Measurements from ENCODE around the gene NF2. TPM values are rescaled to one million over a fixed set of nuclear protein-coding genes. Genes with fewer than 3 reads are reported as not detected.

Gene NF2
- total RNA-seq, 1 experiment from 2014 or later: 45.6 TPM

DNA sequence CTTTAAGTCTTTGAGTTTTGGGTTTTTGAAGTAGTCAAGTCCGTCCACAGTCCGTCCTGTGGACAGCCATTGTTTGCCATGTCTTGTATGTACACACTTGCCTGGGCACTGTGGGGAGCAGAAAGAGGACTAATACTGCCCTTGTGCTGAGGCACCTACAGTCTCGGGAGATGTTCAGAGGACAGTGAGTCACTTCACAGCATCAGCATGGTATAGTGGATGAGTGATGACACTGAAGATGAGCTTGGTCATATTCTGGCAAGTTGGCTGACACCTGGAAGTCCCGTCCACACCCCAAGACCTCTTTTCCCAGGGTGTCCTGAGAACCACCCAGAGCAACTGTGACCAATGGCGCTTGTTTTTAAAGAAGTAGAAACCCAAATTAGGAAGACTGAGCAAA, 29.2 kb downstream of the NF2 start:
- Histone ChIP-seq H3K27me3 (no peaks in the 10 kb centered on the region), H3K4me1 (no peaks in the 10 kb centered on the region)

DNA sequence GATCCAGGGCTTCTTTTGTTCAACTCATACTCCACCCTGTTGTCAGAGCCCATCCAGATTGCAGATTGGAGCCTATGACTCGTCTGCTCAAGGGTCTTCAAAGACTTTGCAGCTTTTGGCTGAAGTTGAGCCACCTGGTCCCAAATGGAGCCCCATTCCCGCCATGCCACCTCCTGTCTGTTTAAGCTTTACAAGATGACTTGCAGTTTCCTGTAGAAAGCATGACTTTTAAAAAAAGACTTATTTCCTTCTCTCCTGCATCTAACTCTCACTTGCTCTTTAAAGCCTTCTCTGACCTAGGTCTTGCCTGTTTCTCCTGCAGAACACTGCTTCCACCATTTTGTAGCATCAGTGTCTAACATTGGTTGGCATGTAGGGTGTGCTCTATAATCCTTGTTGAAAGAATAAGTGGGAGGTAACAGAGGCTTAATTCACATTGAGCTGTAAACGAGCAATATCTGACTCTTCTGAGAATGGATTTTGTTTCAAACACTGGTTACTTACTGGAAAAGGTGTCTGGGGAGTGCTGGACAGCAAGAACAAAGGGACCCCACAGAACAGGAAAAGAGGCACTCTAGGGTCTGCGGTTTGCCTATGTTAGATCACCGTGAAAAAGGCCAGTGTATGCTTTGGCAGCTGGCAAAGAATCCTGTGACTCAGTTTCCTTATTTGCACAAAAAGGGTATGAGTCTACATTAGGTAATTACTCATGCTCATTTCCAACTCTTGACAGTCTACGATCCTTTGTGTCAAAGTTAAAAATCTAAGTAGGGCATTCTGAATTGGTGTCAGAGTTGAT, 30.3 kb downstream of the NF2 start:
- no peak overlapping the region for H3K27ac ChIP-seq
- no peak for DNase-seq

More for the DNA sequence above, 29.2 kb downstream of the NF2 start:
- DNase-seq: no peak
- H3K36me3 ChIP-seq: no peaks in the 10 kb centered on the region; the same call in 1 of the 2 replicates
- no peak overlapping the region for H3K4me3 ChIP-seq
- no peak overlapping the region for H3K27ac ChIP-seq
- H3K9me3 ChIP-seq (replicated peaks): no peaks in the 10 kb centered on the region

DNA sequence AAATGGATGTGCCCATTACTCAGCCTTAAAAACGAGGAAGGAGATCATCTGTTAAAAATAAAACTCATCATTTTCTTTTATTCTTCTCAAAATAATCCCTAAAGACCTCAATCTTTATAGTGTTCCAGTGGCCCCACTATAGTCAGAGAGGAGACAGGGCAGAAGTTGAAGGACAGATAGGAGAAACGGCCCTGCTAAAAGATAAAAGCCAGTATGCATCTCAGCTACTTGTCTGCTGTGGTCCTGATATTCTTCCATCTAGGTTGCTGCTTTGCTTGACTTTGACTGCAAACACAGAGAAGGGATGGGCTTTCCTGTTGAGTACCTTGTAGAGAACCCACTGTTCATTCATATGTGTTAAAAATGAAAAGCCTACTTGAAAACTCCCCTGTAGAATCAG, 31.4 kb downstream of the NF2 start:
- no peak for DNase-seq
- peaks cover 2% of the 10 kb centered on the region for H3K36me3 ChIP-seq
- H3K9me3 ChIP-seq (replicated peaks): no peaks in the 10 kb centered on the region
- no peaks in the 10 kb centered on the region for H3K27me3 ChIP-seq
- no peaks in the 10 kb centered on the region for H3K4me1 ChIP-seq
- H3K27ac ChIP-seq: no peak overlapping the region
- H3K4me3 ChIP-seq: no peak overlapping the region

More for the DNA sequence above, 30.3 kb downstream of the NF2 start:
- Histone ChIP-seq H3K36me3 (peaks cover 1% of the 10 kb centered on the region), H3K9me3 (replicated peaks) (no peaks in the 10 kb centered on the region), H3K4me1 (no peaks in the 10 kb centered on the region), H3K27me3 (no peaks in the 10 kb centered on the region), H3K4me3 (no peak overlapping the region)

DNA sequence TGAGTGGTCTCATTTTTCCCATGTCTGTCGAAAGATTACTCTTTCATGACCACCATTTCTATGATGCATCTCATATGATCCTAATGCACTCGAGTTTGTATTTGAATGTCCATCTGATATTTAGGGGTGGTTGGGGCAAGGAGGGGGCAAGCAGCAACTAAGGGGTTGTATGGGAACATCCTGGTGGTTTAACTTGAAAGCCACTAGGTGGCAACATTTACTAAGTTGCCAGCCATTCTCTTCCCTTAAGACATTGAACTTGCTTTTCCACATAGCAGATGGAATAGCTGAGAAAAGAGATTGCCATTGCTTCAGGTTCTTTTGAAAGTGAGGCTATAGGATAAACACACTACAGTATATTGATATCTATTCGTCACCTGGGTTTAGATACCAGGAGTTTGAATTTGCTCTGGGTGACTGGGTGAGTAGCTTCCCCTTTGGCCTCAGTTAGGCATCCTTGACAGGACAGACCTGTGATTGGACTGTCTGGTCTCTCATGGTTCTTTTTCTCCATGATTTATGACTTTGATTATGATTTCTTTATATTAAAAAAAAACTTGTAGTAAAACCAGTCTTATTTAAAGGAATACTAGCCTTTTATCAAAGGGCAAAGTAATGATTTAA, 32.4 kb downstream of the NF2 start:
- peak; percentile 21 to 74 for DNase-seq
- Histone ChIP-seq H3K36me3 (peaks cover 2% of the 10 kb centered on the region), H3K27ac (no peak overlapping the region), H3K4me1 (no peaks in the 10 kb centered on the region), H3K9me3 (replicated peaks) (no peaks in the 10 kb centered on the region), H3K27me3 (no peaks in the 10 kb centered on the region), H3K4me3 (no peak overlapping the region)

DNA sequence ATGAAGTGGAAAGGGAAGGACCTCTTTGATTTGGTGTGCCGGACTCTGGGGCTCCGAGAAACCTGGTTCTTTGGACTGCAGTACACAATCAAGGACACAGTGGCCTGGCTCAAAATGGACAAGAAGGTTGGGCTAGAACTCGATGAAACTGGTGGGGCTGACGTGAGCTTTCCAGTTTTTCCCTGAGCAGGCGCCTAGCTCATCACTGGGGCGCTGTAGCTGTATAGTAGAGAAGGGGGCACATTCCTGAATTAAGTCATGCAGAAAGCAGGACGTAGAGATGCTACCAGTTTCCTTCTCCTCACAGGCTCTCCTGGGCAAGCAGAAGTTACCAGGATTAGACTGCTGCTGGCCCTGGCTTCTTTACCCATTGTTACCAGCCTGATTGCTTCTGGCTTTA, 33.3 kb downstream of the NF2 start:
- H3K27ac ChIP-seq: no peak overlapping the region
- DNase-seq: no peak
- no peaks in the 10 kb centered on the region for H3K27me3 ChIP-seq
- H3K4me3 ChIP-seq: no peak overlapping the region
- no peaks in the 10 kb centered on the region for H3K4me1 ChIP-seq
- peaks cover 2% of the 10 kb centered on the region for H3K36me3 ChIP-seq
- no peaks in the 10 kb centered on the region for H3K9me3 ChIP-seq (replicated peaks)

DNA sequence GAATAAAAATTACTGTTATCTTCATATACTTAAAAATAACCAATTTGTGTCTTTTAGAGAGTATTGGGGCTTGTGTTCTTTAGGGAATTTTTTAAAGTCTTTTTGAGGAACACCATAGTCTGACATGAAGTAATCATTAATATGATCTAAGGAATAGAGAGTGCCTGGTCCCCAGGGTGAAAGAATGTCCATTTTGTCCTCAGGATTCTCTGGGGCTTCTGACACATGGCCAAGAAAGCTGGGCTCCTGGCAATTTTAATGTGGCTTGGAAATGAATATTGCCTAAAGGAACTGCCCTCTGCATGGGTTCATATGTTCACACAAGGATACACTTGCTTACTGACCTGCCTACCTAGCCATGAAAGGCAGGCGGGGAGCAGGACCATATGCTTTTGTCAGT, 33.7 kb downstream of the NF2 start:
- DNase-seq: no peak
- Histone ChIP-seq H3K9me3 (replicated peaks) (no peaks in the 10 kb centered on the region), H3K27ac (no peak overlapping the region), H3K27me3 (no peaks in the 10 kb centered on the region), H3K4me3 (no peak overlapping the region), H3K4me1 (no peaks in the 10 kb centered on the region), H3K36me3 (peaks cover 2% of the 10 kb centered on the region)

DNA sequence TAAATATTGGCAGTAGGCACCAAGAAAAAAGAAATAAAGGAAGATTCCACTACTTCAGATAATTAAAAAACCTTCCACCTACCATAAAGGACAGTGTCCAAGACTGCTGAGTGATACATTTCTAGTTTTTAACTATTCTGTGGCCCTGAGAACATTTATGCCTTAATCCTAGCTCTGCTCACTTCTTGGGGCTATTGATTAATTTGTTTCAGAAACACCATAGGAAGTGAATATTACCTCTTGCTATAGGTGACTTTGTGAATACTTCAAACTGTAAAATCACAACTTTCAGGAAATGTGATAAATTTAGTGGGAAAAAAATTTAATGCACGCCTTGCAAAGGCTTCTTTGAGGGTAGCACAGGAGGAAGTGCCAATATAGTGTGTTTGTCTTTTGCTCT, 35.2 kb downstream of the NF2 start:
- Histone ChIP-seq H3K4me1 (no peaks in the 10 kb centered on the region), H3K27ac (no peak overlapping the region), H3K4me3 (no peak overlapping the region), H3K9me3 (replicated peaks) (no peaks in the 10 kb centered on the region), H3K27me3 (no peaks in the 10 kb centered on the region), H3K36me3 (peaks cover 2% of the 10 kb centered on the region)
- DNase-seq: no peak

DNA sequence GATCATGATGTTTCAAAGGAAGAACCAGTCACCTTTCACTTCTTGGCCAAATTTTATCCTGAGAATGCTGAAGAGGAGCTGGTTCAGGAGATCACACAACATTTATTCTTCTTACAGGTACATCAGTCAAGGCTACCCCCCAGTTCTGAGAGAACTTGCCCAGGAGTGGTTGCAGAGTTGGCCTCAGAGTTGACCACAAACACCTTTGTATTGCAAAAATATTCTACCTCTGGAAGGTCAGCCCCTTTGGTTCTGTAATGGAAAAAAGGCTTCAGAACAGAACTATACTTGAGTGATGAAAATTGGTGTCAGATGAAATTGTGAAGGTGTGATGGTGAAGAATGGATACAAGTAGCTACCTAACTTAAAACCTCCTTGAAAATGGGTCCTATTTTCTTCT, 35.7 kb downstream of the NF2 start:
- no peak for DNase-seq
- H3K4me3 ChIP-seq: no peak overlapping the region
- H3K36me3 ChIP-seq: peaks cover 2% of the 10 kb centered on the region
- no peaks in the 10 kb centered on the region for H3K4me1 ChIP-seq
- no peaks in the 10 kb centered on the region for H3K9me3 ChIP-seq (replicated peaks)
- no peaks in the 10 kb centered on the region for H3K27me3 ChIP-seq
- H3K27ac ChIP-seq: no peak overlapping the region

DNA sequence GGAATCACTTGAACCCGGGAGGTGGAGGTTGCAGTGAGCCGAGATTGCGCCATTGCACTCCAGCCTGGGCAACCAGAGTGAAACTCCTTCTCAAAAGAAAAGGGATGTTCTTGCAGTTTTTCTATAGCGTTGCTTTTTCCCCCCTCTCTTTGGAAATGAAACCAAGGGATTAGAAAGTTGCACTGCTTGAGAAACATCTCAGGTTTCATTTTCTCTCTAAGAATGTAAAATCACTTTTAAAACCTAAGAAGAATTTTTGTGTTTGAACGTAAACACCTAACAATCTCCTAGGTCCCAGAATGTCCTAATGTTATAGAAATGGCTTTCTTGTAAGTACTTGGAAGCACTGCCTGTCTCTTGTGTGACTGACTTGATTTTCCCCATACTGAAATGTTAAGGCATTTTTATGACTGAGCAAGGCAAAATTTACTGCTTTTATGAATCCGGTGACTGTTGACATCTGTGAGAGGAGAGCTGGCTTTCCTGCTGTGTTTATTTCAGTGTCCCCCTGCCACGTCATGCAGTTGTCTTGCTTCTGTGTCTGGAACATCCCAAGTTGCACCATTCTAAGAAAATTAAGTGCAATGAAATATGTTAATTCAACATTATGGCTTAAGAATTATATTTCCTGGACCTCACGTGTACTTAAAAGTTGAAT, 37.7 kb downstream of the NF2 start:
- H3K36me3 ChIP-seq: peaks cover 4% of the 10 kb centered on the region
- H3K27ac ChIP-seq: no peak overlapping the region
- no peaks in the 10 kb centered on the region for H3K27me3 ChIP-seq
- no peaks in the 10 kb centered on the region for H3K4me1 ChIP-seq
- H3K4me3 ChIP-seq: no peak overlapping the region
- no peak for DNase-seq
- no peaks in the 10 kb centered on the region for H3K9me3 ChIP-seq (replicated peaks)

DNA sequence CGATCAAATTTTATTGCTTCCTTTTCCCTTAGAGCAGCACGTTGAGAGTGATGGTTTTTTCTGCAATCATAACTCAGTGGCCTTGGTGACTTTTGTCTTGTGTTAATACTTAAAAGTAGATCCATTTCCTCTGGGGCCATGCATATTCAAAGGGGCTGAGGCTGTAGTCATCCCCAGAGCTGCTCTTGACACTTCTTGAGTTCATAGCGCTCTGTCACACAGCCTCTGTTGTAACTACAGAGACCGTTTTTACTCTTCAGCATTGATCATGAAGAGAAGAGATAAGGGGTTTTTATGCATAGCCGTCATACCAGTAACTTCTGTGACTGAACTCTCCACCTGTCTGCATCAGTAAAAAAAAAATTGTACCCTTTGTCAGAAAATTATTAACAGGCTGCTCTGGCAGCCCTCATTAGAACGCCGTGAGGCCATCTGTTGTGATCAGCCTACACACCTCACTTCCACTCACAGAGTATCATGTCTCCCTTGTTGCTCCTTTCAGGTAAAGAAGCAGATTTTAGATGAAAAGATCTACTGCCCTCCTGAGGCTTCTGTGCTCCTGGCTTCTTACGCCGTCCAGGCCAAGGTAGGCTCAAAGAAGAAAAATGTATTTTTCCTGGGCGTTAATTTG, 38.4 kb downstream of the NF2 start:
- peak in 1 of 2 experiments; percentile 6 for DNase-seq
- H3K4me1 ChIP-seq: no peaks in the 10 kb centered on the region
- no peak overlapping the region for H3K27ac ChIP-seq
- H3K36me3 ChIP-seq: peaks cover 8% of the 10 kb centered on the region
- no peaks in the 10 kb centered on the region for H3K27me3 ChIP-seq
- H3K9me3 ChIP-seq (replicated peaks): no peaks in the 10 kb centered on the region
- H3K4me3 ChIP-seq: no peak overlapping the region

DNA sequence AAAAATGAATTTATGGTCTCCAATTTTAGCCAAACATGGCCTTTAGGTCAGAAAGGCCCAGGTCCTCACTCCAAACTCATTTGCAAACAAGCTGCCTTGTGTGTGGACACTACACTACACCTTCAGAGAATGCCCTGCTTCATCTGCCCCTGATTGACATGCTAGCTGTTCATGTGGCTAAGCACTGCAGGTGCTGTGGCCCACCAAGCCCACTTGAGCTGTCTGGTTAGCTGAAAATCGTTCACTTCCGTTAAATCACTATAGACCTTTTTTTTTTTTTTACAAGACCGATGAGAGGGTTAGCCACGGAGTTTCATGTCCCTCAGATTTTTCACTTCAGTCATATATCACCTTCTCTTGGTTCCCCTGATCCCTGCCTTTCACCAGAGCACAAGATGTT, 39.3 kb downstream of the NF2 start:
- no peak for DNase-seq
- no peak overlapping the region for H3K4me3 ChIP-seq
- no peaks in the 10 kb centered on the region for H3K4me1 ChIP-seq
- H3K36me3 ChIP-seq: peaks cover 8% of the 10 kb centered on the region
- no peaks in the 10 kb centered on the region for H3K9me3 ChIP-seq (replicated peaks)
- no peaks in the 10 kb centered on the region for H3K27me3 ChIP-seq
- no peak overlapping the region for H3K27ac ChIP-seq

DNA sequence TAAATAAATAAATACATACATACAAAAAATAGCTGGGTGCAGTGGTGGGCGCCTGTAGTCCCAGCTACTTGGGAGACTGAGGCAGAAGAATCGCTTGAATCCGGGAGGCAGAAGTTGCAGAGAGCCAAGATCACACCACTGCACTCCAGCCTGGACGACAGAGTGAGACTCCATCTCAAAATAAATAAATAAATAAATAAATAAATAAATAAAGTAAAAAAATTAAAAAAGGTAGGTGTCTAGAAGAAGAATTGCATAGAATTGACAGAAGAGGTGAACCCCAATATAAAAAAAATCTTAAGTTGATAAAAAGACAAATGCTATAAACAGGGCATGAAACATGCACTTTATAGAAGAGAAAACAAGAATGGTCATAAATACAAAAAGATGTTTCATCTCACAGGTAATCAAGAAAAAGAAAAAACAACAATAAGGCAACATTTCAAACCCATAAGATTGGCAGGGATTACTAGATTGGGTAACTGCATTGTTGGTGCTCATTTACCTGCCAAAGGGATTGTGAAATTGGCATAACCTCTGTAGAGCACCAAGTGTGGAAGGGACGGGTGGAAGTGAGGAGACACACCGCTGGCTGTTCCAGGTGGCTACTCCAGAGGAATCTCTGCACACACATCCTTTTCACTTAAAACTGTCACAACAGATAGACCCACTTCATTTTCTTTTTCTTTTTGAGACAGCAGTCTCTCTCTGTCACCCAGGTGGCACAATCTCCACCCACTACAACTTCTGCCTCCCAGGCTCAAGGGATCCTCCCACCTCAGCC, 44.7 kb downstream of the NF2 start:
- Histone ChIP-seq H3K27me3 (no peaks in the 10 kb centered on the region), H3K27ac (no peak overlapping the region), H3K36me3 (peaks cover 12% of the 10 kb centered on the region), H3K9me3 (replicated peaks) (no peaks in the 10 kb centered on the region), H3K4me3 (no peak overlapping the region), H3K4me1 (no peaks in the 10 kb centered on the region)
- no peak for DNase-seq

DNA sequence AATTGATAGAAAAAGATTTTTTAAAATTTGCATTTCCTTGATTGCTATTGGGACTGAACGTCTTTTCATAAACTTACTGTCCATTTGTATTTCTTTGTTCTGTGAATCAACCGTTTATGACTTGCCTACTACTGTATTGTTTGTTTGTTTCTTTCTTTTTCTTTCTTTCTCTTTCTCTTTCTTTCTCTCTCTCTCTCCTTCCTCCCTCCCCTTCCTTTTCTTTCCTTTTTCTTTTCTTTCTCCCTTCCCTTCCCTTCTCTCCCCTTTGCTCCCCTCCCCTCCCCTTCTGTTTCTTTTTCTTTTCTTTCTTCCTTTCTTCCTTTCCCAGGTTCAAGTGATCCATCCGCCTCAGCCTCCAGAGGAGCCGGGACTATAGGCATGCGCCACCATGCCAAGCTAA, 46.9 kb downstream of the NF2 start:
- H3K4me1 ChIP-seq: no peaks in the 10 kb centered on the region
- no peak overlapping the region for H3K4me3 ChIP-seq
- H3K27me3 ChIP-seq: no peaks in the 10 kb centered on the region
- no peak for DNase-seq
- H3K9me3 ChIP-seq (replicated peaks): no peaks in the 10 kb centered on the region
- H3K36me3 ChIP-seq: peaks cover 9% of the 10 kb centered on the region
- H3K27ac ChIP-seq: no peak overlapping the region

DNA sequence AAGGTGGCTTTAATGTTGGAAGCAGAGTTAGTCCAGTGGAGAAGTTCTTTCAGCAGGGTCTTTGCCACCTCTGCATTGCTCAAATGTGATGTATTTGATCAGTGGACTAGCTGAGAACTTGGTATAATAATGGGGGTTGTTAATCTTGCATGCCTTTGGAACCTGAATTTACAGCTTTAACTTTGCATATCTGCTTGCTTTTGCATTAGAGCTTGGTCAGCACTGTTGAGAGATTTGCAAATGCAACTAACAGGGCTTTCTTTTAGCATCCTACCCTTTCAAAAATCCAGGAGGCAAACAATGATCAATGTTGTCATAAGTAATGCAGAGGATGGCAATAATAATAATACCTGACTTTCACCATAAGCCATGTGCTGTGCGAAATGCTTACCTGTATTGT, 48.2 kb downstream of the NF2 start:
- Histone ChIP-seq H3K27ac (no peak overlapping the region), H3K9me3 (replicated peaks) (no peaks in the 10 kb centered on the region), H3K4me1 (no peaks in the 10 kb centered on the region), H3K27me3 (no peaks in the 10 kb centered on the region), H3K36me3 (peaks cover 6% of the 10 kb centered on the region), H3K4me3 (no peak overlapping the region)
- no peak for DNase-seq

All from SJCRH30 (cell line).